H1 (cell line): ENCODE data around the gene PRDM15. TPM values are rescaled to one million over a fixed set of nuclear protein-coding genes. Genes with fewer than 3 reads are reported as not detected.

Experiments used
- KDM1A ChIP-seq: fragments of 200-600, 300-600 bp; sonication (generic); IDR thresholded peaks from 2 replicates; pipeline ENCODE4 v1.7.1; 2016; ENCODE audit warnings: mild to moderate bottlenecking, low read length, borderline replicate concordance
- RNF2 ChIP-seq: fragments of 200-900, 300-1000 bp; sonication (generic); IDR thresholded peaks from 2 replicates; pipeline ENCODE4 v1.7.1; 2016; ENCODE audit warnings: borderline replicate concordance, low read depth, mild to moderate bottlenecking, antibody characterized with exemption, low read length; ENCODE audit not compliant: poor library complexity, severe bottlenecking; ENCODE audit errors: missing control alignments
- TCF12 ChIP-seq: IDR thresholded peaks from 2 replicates; pipeline ENCODE4 v1.6.1; 2011; ENCODE audit warnings: low read depth, mild to moderate bottlenecking, low read length
- polyA plus RNA-seq, 7 experiments: library from polyadenylated mRNA; depleted of rRNA in 3 of 7; stranded (reverse) in 5 of 7; unstranded in 2 of 7; fragments of >200 nt in 5 of 7; fragments of 200-250 nt in 2 of 7; gene quantifications; 1 replicate in 5 of 7; 2 replicates in 1 of 7; 4 replicates in 1 of 7; pipeline versions ENCODE4 v1.2.1 to v1.2.3, GENCODE V29; 2011 to 2013; ENCODE audit warnings: missing spikeins in 2 of 7, mixed read lengths in 2 of 7
- total RNA-seq: library from RNA; stranded (reverse); fragmentation: NEBNext Ultra II Directional; extraction: Animal tissue kit (Norgen Biotek cat#: 25700); gene quantifications from 2 replicates; pipeline ENCODE4 v1.2.1, GENCODE V29; 2021

PRDM15 gene
- total and polyA plus RNA-seq, 2 of the 8 experiments (the other 6 are each of a cell fraction or from before 2014, with no cell fraction given), result 9.7 to 10.5 TPM

DNA sequence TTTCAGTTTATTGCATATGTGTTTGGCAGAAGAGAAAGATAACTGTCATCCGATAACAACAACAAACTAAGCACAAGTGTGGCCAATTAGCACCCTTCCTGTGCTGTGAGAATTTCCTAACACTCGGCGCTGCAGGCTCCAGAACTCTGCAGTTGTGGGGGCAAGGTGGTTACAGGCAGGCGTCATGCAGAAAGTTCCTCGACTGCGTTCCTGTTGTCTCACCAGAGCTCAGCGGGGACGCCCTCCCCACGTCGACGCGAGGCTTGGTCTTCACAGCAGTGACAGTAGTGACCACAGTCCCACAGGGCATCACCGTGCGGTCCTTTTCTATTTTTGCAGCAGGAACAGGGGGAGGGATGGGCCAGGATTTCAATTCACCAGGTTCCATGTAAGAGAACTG, 27.6 kb upstream of the PRDM15 start (continued):
- TF ChIP-seq KDM1A (no peak), RNF2 (no peak), TCF12 (no peak)
